ENCODE results near the gene HIVEP3. TPM values are rescaled to one million over a fixed set of nuclear protein-coding genes. Genes with fewer than 3 reads are reported as not detected.

The HIVEP3 gene
- total and polyA plus RNA-seq, 2 of the 13 experiments (the other 11 are each of a cell fraction or from before 2014, with no cell fraction given), result 0.05 TPM; not detected in 1

- POLR2A ChIA-PET, result no interaction called here
- H3K4me2 ChIP-seq (ENCODE audit: low read depth, low read length), result no peak overlapping the region
- BruUV-seq (replicated peaks), result no TSS peak
- H3K27me3 ChIP-seq (ENCODE audit: control insufficient read depth in 1 of 2, insufficient read depth in 2 of 2, low read length in 2 of 2), result peaks cover 0 to 1% of the 10 kb centered on the region in 2 experiments; a peak in 2 of 5 replicates
- 10% methylated on average over 2 of the region's 4 CpGs for WGBS (ENCODE audit: low lambda C conversion rate)
- intact Hi-C loops (cut with micrococcal nuclease; ENCODE audit: unreplicated experiment) (no loop called here), in situ Hi-C loops (cut with HindIII; ENCODE audit: extremely low pct_ligation_motif_present, low pct_unique_long_range_greater_than_20kb) (no loop called here)
- ATAC-seq (no peak), FAIRE-seq (no peak), DNase-seq (ENCODE audit: low spot score) (no peak)
- no peaks in the 10 kb centered on the region for H3K4me1 ChIP-seq (ENCODE audit: insufficient read depth, low read length)
- H3K9ac ChIP-seq (ENCODE audit: insufficient read depth, low read depth, low read length), result no peak overlapping the region
- H4K20me1 ChIP-seq (ENCODE audit: insufficient read depth, low read length), result no peaks in the 10 kb centered on the region
- H3K4me3 ChIP-seq (replicated peaks in 1 of 3; ENCODE audit: insufficient read depth in 1 of 3, low read depth in 2 of 3, low read length in 3 of 3), result no peak overlapping the region
- H3K79me2 ChIP-seq (ENCODE audit: insufficient read depth, low read length), result no peaks in the 10 kb centered on the region
- no peak overlapping the region for H3K27ac ChIP-seq (ENCODE audit: extremely low read length, insufficient read depth, low read length)
- no peak overlapping the region for H2AFZ ChIP-seq (ENCODE audit: low read length)
- CTCF ChIA-PET (ENCODE audit: low intra/inter-chr PET ratio, low total read pairs), result no interaction called here
- H3K36me3 ChIP-seq (replicated peaks in 1 of 2; ENCODE audit: control insufficient read depth in 1 of 2, insufficient read depth in 2 of 2, low read length in 2 of 2), result no peaks in the 10 kb centered on the region
- TF ChIP-seq PITX1 (CRISPR knock-in tag; IDR thresholded peaks at IDR 0.05) (no peak), FOSL1 (CRISPR knock-in tag; IDR thresholded peaks at IDR 0.05; ENCODE audit: borderline replicate concordance) (no peak), KLF9 (CRISPR knock-in tag; IDR thresholded peaks at IDR 0.05; ENCODE audit: low read depth) (no peak), ZNF619 (CRISPR knock-in tag; IDR thresholded peaks at IDR 0.05) (no peak), RBAK (CRISPR knock-in tag; IDR thresholded peaks at IDR 0.05) (no peak), MLXIP (CRISPR knock-in tag; IDR thresholded peaks at IDR 0.05; ENCODE audit: borderline replicate concordance) (no peak), MAX (IDR thresholded peaks at IDR 0.05) (no peak), ZNF430 (CRISPR knock-in tag; IDR thresholded peaks at IDR 0.05) (no peak), SRSF4 (IDR thresholded peaks at IDR 0.05; ENCODE audit: low read depth, low read length, poor library complexity, severe bottlenecking) (no peak), FOXO1 (CRISPR knock-in tag; IDR thresholded peaks at IDR 0.05) (no peak), HNF4A (CRISPR knock-in tag; IDR thresholded peaks at IDR 0.05) (no peak)
- TF ChIP-seq, protein P1, sequence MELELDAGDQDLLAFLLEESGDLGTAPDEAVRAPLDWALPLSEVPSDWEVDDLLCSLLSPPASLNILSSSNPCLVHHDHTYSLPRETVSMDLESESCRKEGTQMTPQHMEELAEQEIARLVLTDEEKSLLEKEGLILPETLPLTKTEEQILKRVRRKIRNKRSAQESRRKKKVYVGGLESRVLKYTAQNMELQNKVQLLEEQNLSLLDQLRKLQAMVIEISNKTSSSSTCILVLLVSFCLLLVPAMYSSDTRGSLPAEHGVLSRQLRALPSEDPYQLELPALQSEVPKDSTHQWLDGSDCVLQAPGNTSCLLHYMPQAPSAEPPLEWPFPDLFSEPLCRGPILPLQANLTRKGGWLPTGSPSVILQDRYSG (CRISPR knock-in tag; IDR thresholded peaks at IDR 0.05), result no peak
- no peaks in the 10 kb centered on the region for H3K9me3 ChIP-seq (ENCODE audit: low read length)
These were observed 271.2 kb downstream of the HIVEP3 start for GRCh38 chr1:41647221-41648135.

Data from HepG2 (cell line).